ENCODE results near the gene RADIL.

The RADIL gene

DNA sequence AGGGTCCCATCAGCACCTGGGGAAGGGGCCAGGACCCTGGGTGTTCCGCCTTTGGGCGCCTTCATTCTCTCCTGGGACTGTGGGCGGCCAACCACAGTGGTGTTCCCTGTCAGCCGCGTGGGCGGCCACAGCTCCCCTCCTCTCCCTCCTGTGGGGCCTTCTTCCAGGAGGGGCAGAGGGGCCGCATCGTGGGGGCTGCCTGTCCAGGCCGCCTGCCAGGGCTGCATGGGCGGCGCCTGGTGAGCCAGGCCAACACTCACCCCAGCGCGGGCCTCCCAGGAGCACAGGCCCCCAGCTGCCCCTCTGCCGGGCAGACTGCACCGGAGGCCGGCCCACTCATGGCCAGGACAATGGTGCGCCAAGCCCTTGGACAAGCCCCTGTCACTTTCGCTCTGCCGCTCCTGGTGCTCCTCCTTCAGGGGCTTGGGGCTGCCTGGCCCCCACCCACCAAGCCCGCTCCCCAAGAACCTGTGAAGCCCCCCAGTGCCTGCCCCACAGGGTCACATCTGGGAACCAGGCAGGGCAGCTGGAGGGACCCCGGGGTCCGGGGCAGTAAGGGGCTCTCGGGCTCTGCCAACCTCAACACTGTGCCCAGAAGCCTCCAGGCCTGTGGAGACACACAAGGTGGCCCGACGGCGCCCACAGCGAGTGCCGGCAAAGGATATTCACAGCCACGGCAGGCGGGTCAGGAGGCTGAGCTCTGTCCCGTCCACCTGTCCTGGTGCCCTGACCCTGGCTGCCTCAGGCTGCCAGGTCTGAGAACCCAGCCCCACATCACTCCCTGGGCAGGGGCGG lies 65.3 kb downstream of the RADIL start:
- CTCF ChIA-PET, result interaction anchor here (1.2 kb wide), 1 partner anchor 19 kb away, joined by 4 read pairs; no protein-coding TSS in a partner anchor
- DNase-seq (ENCODE audit: extremely low spot score), result no peak
- TF ChIP-seq, protein P1, sequence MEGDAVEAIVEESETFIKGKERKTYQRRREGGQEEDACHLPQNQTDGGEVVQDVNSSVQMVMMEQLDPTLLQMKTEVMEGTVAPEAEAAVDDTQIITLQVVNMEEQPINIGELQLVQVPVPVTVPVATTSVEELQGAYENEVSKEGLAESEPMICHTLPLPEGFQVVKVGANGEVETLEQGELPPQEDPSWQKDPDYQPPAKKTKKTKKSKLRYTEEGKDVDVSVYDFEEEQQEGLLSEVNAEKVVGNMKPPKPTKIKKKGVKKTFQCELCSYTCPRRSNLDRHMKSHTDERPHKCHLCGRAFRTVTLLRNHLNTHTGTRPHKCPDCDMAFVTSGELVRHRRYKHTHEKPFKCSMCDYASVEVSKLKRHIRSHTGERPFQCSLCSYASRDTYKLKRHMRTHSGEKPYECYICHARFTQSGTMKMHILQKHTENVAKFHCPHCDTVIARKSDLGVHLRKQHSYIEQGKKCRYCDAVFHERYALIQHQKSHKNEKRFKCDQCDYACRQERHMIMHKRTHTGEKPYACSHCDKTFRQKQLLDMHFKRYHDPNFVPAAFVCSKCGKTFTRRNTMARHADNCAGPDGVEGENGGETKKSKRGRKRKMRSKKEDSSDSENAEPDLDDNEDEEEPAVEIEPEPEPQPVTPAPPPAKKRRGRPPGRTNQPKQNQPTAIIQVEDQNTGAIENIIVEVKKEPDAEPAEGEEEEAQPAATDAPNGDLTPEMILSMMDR (IDR thresholded peaks at IDR 0.05; ENCODE audit: control extremely low read depth, extremely low read depth, low read depth, missing control alignments), result no peak
- POLR2A ChIA-PET, result no interaction called here

DNA sequence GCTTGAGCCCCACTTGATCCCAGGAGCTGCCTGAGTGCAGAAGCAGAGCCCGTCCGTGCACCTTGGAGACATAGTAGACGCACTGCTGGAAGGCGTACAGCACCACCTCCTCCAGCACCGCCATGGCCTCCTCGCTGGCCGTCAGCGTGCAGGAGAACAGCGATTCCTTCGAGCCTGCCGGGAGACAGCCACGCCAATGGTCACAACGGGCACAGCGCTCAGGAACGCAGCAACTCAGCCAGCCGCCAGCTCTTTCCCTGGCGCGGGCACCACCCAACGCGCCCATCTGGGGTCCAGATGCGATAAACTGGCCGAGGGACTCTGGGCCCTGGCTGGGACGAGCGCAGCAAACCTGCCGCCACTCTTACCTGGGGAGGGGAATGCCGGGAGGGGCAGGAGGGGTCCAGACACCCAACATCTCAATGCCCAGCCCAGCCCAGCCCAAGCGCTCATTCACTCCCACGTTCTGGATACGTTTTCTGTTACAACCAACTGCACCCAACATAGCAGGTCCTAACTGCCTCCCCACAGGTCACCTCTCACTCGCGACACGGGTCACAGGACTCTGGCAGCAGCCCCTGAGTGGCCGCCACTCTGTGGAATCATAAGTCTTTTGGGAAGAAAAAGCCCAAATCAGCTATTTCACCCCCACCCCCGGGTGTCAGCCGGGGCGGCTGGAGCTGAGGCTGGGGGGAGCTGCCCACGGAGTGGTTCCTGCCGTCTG lies 66.2 kb downstream of the RADIL start:
- POLR2A ChIA-PET, result no interaction called here
- DNase-seq (ENCODE audit: extremely low spot score), result no peak
- TF ChIP-seq, protein P1 (IDR thresholded peaks at IDR 0.05; ENCODE audit: control extremely low read depth, extremely low read depth, low read depth, missing control alignments), result no peak
- CTCF ChIA-PET, result interaction anchor here (0.8 to 1.5 kb wide), 3 partner anchors 9 to 25 kb away, joined by 3 to 4 read pairs (median 4); no protein-coding TSS in a partner anchor

GRCh38 chr7:4816419-4817080 lies 67.0 kb downstream of the RADIL start:
- POLR2A ChIA-PET, result no interaction called here
- CTCF ChIA-PET, result interaction anchor here (0.8 to 1.5 kb wide), 3 partner anchors 9 to 24 kb away, joined by 3 to 4 read pairs (median 3); no protein-coding TSS in a partner anchor
- TF ChIP-seq, protein P1 (IDR thresholded peaks at IDR 0.05; ENCODE audit: control extremely low read depth, extremely low read depth, low read depth, missing control alignments), result no peak
- DNase-seq (ENCODE audit: extremely low spot score), result no peak

GRCh38 chr7:4815609-4816418 lies 67.7 kb downstream of the RADIL start:
- TF ChIP-seq, protein P1 (IDR thresholded peaks at IDR 0.05; ENCODE audit: control extremely low read depth, extremely low read depth, low read depth, missing control alignments), result peak; percentile 11
- ChIA-PET POLR2A (no interaction called here), CTCF (interaction anchor here (0.9 to 1.2 kb wide), 3 partner anchors 9 to 204 kb away, joined by 3 to 4 read pairs (median 3); no protein-coding TSS in a partner anchor)
- no peak for DNase-seq (ENCODE audit: extremely low spot score)

- ChIA-PET POLR2A (no interaction called here), CTCF (interaction anchor here (1.1 to 1.2 kb wide), 2 partner anchors 15 to 203 kb away, joined by 3 to 4 read pairs; no protein-coding TSS in a partner anchor)
- no peak for DNase-seq (ENCODE audit: extremely low spot score)
- TF ChIP-seq, protein P1 (IDR thresholded peaks at IDR 0.05; ENCODE audit: control extremely low read depth, extremely low read depth, low read depth, missing control alignments), result no peak
These were observed 68.4 kb downstream of the RADIL start for GRCh38 chr7:4815121-4815520.

Data from GM10248 (cell line).